Brain pericyte (primary cell): ENCODE measurements around the gene SLC7A7.
"Not testable (repeated sequence)": the region's sequence is repeated elsewhere in the genome, so short reads cannot be mapped to it uniquely, and the experiment has no call there.

Experiments used
- DNase-seq: peaks from one replicate; pipeline ENCODE4 v3.0.0-alpha.2; 2012; ENCODE audit warnings: low read depth, low spot score

SLC7A7 gene

DNA sequence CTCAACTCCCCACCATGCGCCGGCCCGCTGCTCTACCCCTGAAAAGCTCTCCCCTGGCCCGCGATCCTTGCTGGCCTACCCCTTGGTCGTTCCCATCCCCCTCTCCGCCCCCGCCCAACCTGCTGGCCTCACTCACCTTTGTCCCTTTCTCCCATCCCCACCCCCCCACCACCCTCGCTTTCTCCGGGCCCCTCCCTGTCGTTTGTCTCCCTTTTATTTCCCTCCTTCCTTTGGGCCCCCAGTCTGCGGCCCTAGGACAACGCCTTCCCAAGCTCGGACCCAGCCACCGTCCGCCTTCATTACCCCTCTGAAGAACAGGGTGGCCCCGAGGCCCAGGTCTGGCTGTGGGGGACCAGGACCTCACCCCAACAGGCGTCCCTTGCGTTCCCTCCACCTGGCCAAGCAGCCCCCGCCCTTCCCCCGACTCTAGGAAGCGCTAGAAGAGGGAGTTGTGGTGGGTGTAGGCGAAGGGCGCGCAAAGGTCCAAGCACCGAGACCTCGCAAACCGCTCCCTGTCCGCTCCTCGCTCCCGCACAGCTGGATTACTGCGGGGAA is 6.9 kb upstream of the SLC7A7 start:
- no peak for DNase-seq

- DNase-seq, result no peak
These were observed 6.2 kb upstream of the SLC7A7 start for GRCh38 chr14:22821193-22822015.

- no peak for DNase-seq
These were observed 5.5 kb upstream of the SLC7A7 start for GRCh38 chr14:22820731-22821130.

- DNase-seq, result no peak
These were observed 4.1 kb upstream of the SLC7A7 start for GRCh38 chr14:22819151-22819988.

- DNase-seq, result no peak
These were observed 862 bp downstream of the SLC7A7 start for GRCh38 chr14:22814373-22814772.

DNA sequence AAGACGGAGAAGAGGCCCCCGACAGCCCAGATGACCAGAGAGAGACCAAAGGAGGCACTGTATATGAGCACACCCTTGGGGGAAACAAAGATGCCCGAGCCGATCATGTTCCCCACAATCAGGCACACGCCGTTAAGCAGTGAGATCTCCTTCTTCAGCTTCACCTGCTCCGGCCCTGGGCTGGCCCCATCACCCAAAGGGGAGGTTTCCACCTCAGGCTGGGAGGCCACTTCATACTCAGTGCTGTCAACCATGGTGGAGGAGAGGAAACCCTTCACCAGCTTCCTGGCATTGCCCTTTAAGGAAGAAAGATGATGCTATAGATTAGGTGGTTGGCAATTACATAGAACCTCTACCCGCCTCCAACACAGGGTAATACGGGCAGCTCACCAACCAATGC is 2.1 kb downstream of the SLC7A7 start:
- no peak for DNase-seq

DNA sequence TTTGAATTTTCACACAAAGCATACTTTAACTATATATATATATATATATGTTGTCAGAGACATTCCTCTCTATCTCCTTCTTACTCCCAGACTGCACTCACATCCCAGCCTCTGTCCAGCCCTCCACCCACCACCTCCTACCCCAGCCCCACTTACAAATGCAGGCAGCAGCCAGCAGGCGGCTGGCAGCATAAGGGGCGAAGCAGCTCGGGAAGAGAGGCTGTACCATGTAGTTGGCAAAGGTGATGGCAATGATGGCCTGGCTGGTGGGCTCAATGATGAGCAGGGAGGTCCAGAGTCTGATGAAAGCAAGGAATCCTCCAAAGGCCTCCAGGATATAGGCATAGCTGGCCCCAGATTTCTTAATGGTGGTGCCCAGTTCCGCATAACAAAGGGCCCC is 2.5 kb downstream of the SLC7A7 start:
- no peak for DNase-seq

DNA sequence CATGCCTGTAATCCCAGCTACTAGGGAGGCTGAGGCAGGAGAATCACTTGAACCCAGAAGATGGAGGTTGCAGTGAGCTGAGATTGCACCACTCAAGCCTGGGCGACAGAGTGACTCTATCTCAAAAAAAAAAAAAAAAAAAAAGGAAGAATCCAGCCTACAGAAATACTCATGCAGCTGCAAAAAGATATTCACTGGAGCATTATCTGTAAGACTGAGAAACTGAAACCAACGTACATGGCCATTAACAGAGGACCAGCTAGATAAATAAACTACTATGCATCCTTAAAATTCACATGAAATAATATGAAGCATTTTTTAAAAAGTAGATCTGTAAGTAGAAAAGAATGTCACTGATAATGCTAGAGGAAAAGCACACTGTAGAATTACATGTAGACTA is 3.5 kb downstream of the SLC7A7 start:
- no peak for DNase-seq

DNA sequence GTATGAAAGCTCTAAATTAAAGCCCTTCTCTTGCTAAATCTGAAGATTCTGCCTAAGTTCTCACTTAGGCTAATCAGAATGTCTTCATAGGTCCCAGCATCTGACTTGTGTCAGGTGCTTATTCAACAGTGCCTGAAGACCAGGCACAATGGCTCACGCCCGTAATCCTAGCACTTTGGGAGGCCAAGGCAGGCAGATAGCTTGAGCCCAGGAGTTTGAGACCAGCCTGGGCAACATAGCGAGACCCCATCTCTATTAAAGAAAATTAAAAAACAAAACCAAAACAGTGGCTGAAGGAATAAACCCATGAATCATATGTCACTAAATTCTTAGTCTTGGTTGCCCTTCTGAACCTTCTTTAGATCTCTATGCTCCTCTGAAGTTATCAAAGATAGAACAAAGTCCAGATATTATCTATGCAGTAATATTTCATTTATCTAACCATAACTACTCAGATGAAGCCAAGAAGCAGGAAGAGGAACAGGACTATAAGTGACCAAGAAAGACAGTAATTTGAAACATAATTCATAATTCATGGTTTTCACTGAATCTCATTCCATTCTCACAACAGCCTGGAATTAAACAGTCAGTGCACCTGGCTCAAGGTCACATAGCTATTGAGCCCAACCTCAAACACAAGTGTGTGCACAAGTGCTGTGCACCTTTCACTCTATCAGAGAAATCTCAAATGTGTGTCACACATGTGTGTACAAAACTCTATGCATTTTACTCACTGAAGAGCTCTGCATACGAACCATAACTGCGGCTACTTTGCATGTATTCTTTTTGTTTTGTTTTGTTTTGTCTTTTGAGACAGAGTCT is 6.6 kb downstream of the SLC7A7 start:
- DNase-seq, result no peak

GRCh38 chr14:22807432-22808087 is 7.7 kb downstream of the SLC7A7 start:
- DNase-seq, result no peak

- DNase-seq, result not testable (repeated sequence)
These were observed 10.0 kb downstream of the SLC7A7 start for GRCh38 chr14:22805235-22805634.

DNA sequence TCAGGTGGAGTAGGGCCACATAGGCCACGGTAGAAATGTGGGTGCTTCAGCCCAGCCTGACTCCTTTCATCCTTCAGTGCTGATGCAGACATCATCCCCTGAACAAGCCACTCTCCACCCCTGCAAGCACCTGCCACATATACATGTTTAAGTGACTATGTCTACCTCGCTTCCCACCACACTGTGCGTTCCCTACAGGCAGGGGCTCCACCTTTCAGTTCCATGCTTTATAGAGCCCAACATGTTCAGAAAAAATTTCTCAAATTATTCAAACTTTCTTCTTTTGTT is 11.6 kb downstream of the SLC7A7 start:
- DNase-seq, result no peak

- no peak for DNase-seq
These were observed 12.2 kb downstream of the SLC7A7 start for GRCh38 chr14:22802860-22803686.

DNA sequence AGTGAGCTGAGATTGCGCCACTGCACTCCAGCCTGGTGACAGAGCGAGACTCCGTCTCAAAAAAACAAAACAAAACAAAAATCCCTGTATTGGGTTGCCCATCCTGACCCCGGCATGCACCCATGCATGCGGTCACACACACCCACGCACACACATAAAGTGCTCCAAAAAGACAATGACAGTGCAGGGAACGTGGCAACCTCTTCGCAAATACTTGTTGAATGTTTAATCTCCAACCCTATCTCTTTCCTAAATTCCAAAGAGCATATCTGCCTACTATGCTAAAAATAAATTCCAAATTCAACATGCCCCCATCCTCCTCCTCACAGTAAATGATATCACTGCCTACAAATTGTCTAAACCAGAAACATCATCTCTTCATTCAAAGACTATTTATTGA is 13.5 kb downstream of the SLC7A7 start:
- DNase-seq, result no peak

GRCh38 chr14:22800346-22800745 is 14.9 kb downstream of the SLC7A7 start:
- no peak for DNase-seq

DNA sequence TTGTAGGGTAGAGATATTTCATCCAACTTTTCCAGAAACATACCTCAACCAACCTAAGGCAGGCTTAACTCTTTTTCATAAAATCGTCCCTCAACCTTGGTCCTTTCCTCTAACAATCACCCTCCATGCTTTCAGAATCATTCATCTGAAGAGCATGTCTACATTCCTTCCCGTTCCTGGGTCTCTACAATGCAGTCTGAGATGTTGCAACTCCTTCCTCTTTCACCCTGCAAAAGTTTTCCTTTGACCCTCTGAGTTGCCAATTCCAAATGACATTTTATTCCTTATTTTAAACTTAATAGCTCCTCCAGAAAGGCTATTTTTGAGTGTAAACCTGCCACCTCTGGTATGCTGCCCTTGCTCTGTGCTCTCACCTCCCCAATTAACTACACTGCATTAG is 16.7 kb downstream of the SLC7A7 start:
- no peak for DNase-seq

GRCh38 chr14:22797017-22797917 is 18.0 kb downstream of the SLC7A7 start:
- DNase-seq, result no peak

- DNase-seq, result no peak
These were observed 19.0 kb downstream of the SLC7A7 start for GRCh38 chr14:22796087-22796707.

DNA sequence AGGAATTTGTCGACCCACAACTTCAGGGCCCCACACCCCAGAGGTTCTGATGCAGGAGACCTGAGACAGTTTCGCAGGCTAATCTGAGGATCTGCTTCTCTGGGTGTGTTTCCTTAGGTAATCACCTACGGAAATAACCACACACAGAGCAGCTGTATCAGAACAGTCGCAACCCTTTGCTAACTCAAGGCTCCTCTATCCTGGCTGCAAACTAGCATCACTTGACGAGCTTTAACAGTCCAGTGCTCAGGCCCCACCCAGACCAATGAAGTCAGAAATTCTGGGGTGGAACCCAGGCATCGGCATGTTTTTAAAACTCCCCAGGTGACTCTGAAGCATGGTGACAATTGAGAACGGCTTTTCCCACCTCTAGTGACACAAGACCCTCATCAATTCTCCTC is 20.7 kb downstream of the SLC7A7 start:
- no peak for DNase-seq
